ENCODE results near the gene OR11A1. TPM values are rescaled to one million over a fixed set of nuclear protein-coding genes. Genes with fewer than 3 reads are reported as not detected.

The OR11A1 gene
- total RNA-seq, 1 donor from 2014 or later: not detected

GRCh38 chr6:29494131-29494530 lies 37.3 kb upstream of the OR11A1 start:
- H3K4me1 Mint-ChIP-seq (ENCODE audit: unreplicated experiment): no peaks in the 10 kb centered on the region
- H3K27ac Mint-ChIP-seq: no peak overlapping the region
- H3K27me3 Mint-ChIP-seq: peaks cover 30% of the 10 kb centered on the region
- TF ChIP-seq CTCF (conservative IDR thresholded peaks at IDR 0.05): no peak
- no peak for DNase-seq (ENCODE audit: extremely low spot score, unreplicated experiment)
- no peaks in the 10 kb centered on the region for H3K36me3 Mint-ChIP-seq
- H3K9me3 Mint-ChIP-seq: no peaks in the 10 kb centered on the region
- no peak overlapping the region for H3K4me3 Mint-ChIP-seq

GRCh38 chr6:29493261-29493660 lies 36.4 kb upstream of the OR11A1 start:
- no peaks in the 10 kb centered on the region for H3K36me3 Mint-ChIP-seq
- H3K4me1 Mint-ChIP-seq (ENCODE audit: unreplicated experiment): no peaks in the 10 kb centered on the region
- no peak overlapping the region for H3K27ac Mint-ChIP-seq
- no peak for DNase-seq (ENCODE audit: extremely low spot score, unreplicated experiment)
- peaks cover 27% of the 10 kb centered on the region for H3K27me3 Mint-ChIP-seq
- H3K4me3 Mint-ChIP-seq: no peak overlapping the region
- no peaks in the 10 kb centered on the region for H3K9me3 Mint-ChIP-seq
- no peak for TF ChIP-seq CTCF (conservative IDR thresholded peaks at IDR 0.05)

- no peak overlapping the region for H3K4me3 Mint-ChIP-seq
- TF ChIP-seq CTCF (conservative IDR thresholded peaks at IDR 0.05): no peak
- no peaks in the 10 kb centered on the region for H3K36me3 Mint-ChIP-seq
- no peak for DNase-seq (ENCODE audit: extremely low spot score, unreplicated experiment)
- peaks cover 21% of the 10 kb centered on the region for H3K27me3 Mint-ChIP-seq
- no peak overlapping the region for H3K27ac Mint-ChIP-seq
- H3K9me3 Mint-ChIP-seq: no peaks in the 10 kb centered on the region
- no peaks in the 10 kb centered on the region for H3K4me1 Mint-ChIP-seq (ENCODE audit: unreplicated experiment)
These were observed 34.7 kb upstream of the OR11A1 start for GRCh38 chr6:29491574-29491973.

- TF ChIP-seq CTCF (conservative IDR thresholded peaks at IDR 0.05): no peak
- Mint-ChIP-seq H3K9me3 (no peaks in the 10 kb centered on the region), H3K4me3 (no peak overlapping the region), H3K36me3 (no peaks in the 10 kb centered on the region), H3K27ac (no peak overlapping the region), H3K27me3 (peaks cover 23% of the 10 kb centered on the region), H3K4me1 (ENCODE audit: unreplicated experiment) (no peaks in the 10 kb centered on the region)
- DNase-seq (ENCODE audit: extremely low spot score, unreplicated experiment): no peak
These were observed 33.7 kb upstream of the OR11A1 start for GRCh38 chr6:29490552-29490951.

GRCh38 chr6:29490055-29490454 lies 33.2 kb upstream of the OR11A1 start:
- DNase-seq (ENCODE audit: extremely low spot score, unreplicated experiment): no peak
- no peak overlapping the region for H3K4me3 Mint-ChIP-seq
- TF ChIP-seq CTCF (conservative IDR thresholded peaks at IDR 0.05): no peak
- H3K9me3 Mint-ChIP-seq: no peaks in the 10 kb centered on the region
- peaks cover 20% of the 10 kb centered on the region for H3K27me3 Mint-ChIP-seq
- H3K27ac Mint-ChIP-seq: no peak overlapping the region
- H3K4me1 Mint-ChIP-seq (ENCODE audit: unreplicated experiment): no peaks in the 10 kb centered on the region
- no peaks in the 10 kb centered on the region for H3K36me3 Mint-ChIP-seq

- Mint-ChIP-seq H3K36me3 (no peaks in the 10 kb centered on the region), H3K4me1 (ENCODE audit: unreplicated experiment) (no peaks in the 10 kb centered on the region), H3K9me3 (no peaks in the 10 kb centered on the region), H3K4me3 (no peak overlapping the region), H3K27ac (no peak overlapping the region), H3K27me3 (peaks cover 14% of the 10 kb centered on the region)
- TF ChIP-seq CTCF (conservative IDR thresholded peaks at IDR 0.05): no peak
- no peak for DNase-seq (ENCODE audit: extremely low spot score, unreplicated experiment)
These were observed 32.4 kb upstream of the OR11A1 start for GRCh38 chr6:29489286-29489685.
